Gastroesophageal sphincter (tissue), 3 donors: Measurements from ENCODE around the gene MRPL46.

Source experiments
- EP300 ChIP-seq: sonication (generic); formaldehyde crosslinking; IDR thresholded peaks from one replicate; pipeline ENCODE4 v1.6.1; 2017; ENCODE audit warnings: antibody characterized with exemption, mild to moderate bottlenecking
- POLR2A ChIP-seq, 2 donors: fragments of 450-650 bp; IDR thresholded peaks; one replicate each; pipeline ENCODE4 v1.6.1; 2017; ENCODE audit warnings: antibody characterized with exemption in 2 of 2, mild to moderate bottlenecking in 2 of 2, moderate library complexity in 1 of 2
- POLR2AphosphoS5 ChIP-seq: sonication (generic); formaldehyde crosslinking; IDR thresholded peaks from one replicate; pipeline ENCODE4 v1.6.1; 2017; ENCODE audit warnings: antibody characterized with exemption
- TF ChIP-seq, protein P1 (sequence below), 4 experiments: fragments of 200-600 bp in 2 of 4; fragments of 450-650 bp in 2 of 4; sonication (generic) in 1 of 4; IDR thresholded peaks; one replicate each; pipeline ENCODE4 v1.5.1; 2017 to 2019; ENCODE audit warnings: antibody characterized with exemption in 4 of 4, mild to moderate bottlenecking in 2 of 4, moderate library complexity in 2 of 4

DNA sequence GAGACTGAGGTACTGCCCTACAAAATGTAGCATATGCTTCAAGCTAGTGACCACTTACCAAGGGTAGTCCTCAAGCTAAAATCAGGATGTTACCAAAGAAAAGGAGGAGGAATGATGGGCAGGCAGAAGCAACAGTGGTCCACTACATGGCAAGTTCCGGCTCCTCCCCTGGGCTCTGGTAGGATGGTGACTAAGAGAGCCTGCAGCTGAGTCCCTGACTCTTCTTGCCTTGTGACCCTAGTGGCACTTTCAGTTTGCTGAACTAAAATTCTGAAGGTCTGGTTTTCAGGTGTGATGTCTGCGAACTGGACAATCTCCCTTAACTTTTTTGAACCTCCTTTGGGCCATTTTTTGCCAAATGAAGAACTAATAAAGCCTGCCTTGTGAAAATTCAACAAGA is 40.9 kb downstream of the MRPL46 start:
- TF ChIP-seq POLR2A (IDR thresholded peaks at IDR 0.05) = no peak
- TF ChIP-seq, protein P1, sequence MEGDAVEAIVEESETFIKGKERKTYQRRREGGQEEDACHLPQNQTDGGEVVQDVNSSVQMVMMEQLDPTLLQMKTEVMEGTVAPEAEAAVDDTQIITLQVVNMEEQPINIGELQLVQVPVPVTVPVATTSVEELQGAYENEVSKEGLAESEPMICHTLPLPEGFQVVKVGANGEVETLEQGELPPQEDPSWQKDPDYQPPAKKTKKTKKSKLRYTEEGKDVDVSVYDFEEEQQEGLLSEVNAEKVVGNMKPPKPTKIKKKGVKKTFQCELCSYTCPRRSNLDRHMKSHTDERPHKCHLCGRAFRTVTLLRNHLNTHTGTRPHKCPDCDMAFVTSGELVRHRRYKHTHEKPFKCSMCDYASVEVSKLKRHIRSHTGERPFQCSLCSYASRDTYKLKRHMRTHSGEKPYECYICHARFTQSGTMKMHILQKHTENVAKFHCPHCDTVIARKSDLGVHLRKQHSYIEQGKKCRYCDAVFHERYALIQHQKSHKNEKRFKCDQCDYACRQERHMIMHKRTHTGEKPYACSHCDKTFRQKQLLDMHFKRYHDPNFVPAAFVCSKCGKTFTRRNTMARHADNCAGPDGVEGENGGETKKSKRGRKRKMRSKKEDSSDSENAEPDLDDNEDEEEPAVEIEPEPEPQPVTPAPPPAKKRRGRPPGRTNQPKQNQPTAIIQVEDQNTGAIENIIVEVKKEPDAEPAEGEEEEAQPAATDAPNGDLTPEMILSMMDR (IDR thresholded peaks at IDR 0.05) = no peak
- TF ChIP-seq POLR2AphosphoS5 = no peak
- no peak for TF ChIP-seq EP300
